Neutrophil (primary cell): ENCODE measurements around the gene MAPK11.

ENCODE experiments used
- H3K27ac ChIP-seq: fragments of 200-600 bp; sonication (generic); 2 replicates; pipeline ENCODE4 v1.5.1; 2016; ENCODE audit warnings: mild to moderate bottlenecking, moderate library complexity
- H3K27me3 ChIP-seq: fragments of 200-600 bp; sonication (generic); 2 replicates; pipeline ENCODE4 v1.6.0; 2016; ENCODE audit warnings: mild to moderate bottlenecking
- H3K36me3 ChIP-seq: fragments of 200-600 bp; sonication (generic); 2 replicates; pipeline ENCODE4 v1.5.1; 2017
- H3K4me1 ChIP-seq, 2 experiments: fragments of 200-600 bp in 1 of 2; sonication (generic) in 1 of 2; 1 replicate in 1 of 2; 2 replicates in 1 of 2; pipeline versions ENCODE4 v1.5.1 to v1.6.1; 2013 to 2016; ENCODE audit warnings: low read depth in 1 of 2, low read length in 1 of 2, mild to moderate bottlenecking in 1 of 2, moderate library complexity in 1 of 2; ENCODE audit not compliant: control insufficient read depth in 1 of 2, insufficient read depth in 1 of 2
- H3K4me3 ChIP-seq, 2 experiments: fragments of 200-600 bp in 1 of 2; sonication (generic) in 1 of 2; 1 replicate in 1 of 2; 2 replicates in 1 of 2; pipeline ENCODE4 v1.5.1; 2013 to 2016; ENCODE audit warnings: low read depth in 1 of 2, low read length in 1 of 2, mild to moderate bottlenecking in 1 of 2, moderate library complexity in 1 of 2
- H3K9me3 ChIP-seq: fragments of 200-600 bp; sonication (generic); 2 replicates; pipeline ENCODE4 v1.5.1; 2016
- CTCF ChIP-seq: fragments of 200-600 bp; sonication (generic); IDR thresholded peaks from 2 replicates; pipeline ENCODE4 v1.5.1; 2016; ENCODE audit warnings: antibody characterized with exemption

Gene MAPK11

GRCh38 chr22:50306753-50307749, 36.9 kb upstream of the MAPK11 start, which contains the start of gene PLXNB2:
Gene PLXNB2 (minus strand): TSS chr22:50307646. CDS start chr22:50290584, 17,062 bp downstream.
- no peak within 1 kb of the TSS for H3K4me3 ChIP-seq
- no peak within 1 kb of the TSS for H3K27ac ChIP-seq
- no peaks in the 10 kb centered on the region for H3K9me3 ChIP-seq
- H3K36me3 ChIP-seq: no peaks in the 10 kb centered on the region
- no peak for TF ChIP-seq CTCF
- H3K27me3 ChIP-seq: peaks cover 98% of the 10 kb centered on the region
- peaks cover 0 to 8% of the 10 kb centered on the region in 2 experiments for H3K4me1 ChIP-seq

GRCh38 chr22:50305923-50306566, 35.9 kb upstream of the MAPK11 start:
- Histone ChIP-seq H3K27ac (no peak overlapping the region), H3K4me1 (peaks cover 0 to 8% of the 10 kb centered on the region in 2 experiments)

GRCh38 chr22:50305393-50305922, 35.3 kb upstream of the MAPK11 start:
- Histone ChIP-seq H3K4me3 (no peak overlapping the region), H3K27ac (no peak overlapping the region), H3K27me3 (peaks cover 100% of the 10 kb centered on the region), H3K4me1 (peaks cover 0 to 8% of the 10 kb centered on the region in 2 experiments), H3K9me3 (no peaks in the 10 kb centered on the region), H3K36me3 (no peaks in the 10 kb centered on the region)
- no peak for TF ChIP-seq CTCF

More at GRCh38 chr22:50305923-50306566, 35.9 kb upstream of the MAPK11 start:
- Histone ChIP-seq H3K36me3 (no peaks in the 10 kb centered on the region), H3K9me3 (no peaks in the 10 kb centered on the region), H3K4me3 (no peak overlapping the region), H3K27me3 (peaks cover 98% of the 10 kb centered on the region)
- no peak for TF ChIP-seq CTCF

- Histone ChIP-seq H3K27ac (no peak overlapping the region), H3K27me3 (peaks cover 100% of the 10 kb centered on the region), H3K9me3 (no peaks in the 10 kb centered on the region), H3K36me3 (no peaks in the 10 kb centered on the region), H3K4me3 (no peak overlapping the region), H3K4me1 (peaks cover 0 to 11% of the 10 kb centered on the region in 2 experiments)
- no peak for TF ChIP-seq CTCF
Measured at GRCh38 chr22:50304528-50305392, 34.6 kb upstream of the MAPK11 start.
